DND-41 (cell line): ENCODE measurements around the gene ADCY10.

Experiments used
- CTCF ChIP-seq: IDR thresholded peaks from 2 replicates; pipeline ENCODE4 v1.5.1; 2012; ENCODE audit warnings: borderline replicate concordance, low read length, moderate library complexity, mild to moderate bottlenecking; ENCODE audit not compliant: poor library complexity, severe bottlenecking; ENCODE audit errors: extremely low read depth
- EZH2 ChIP-seq: IDR thresholded peaks from 3 replicates; pipeline ENCODE4 v1.6.1; 2012; ENCODE audit warnings: borderline replicate concordance, low read depth, mild to moderate bottlenecking, moderate library complexity, low read length, inconsistent platforms; ENCODE audit not compliant: severe bottlenecking

- TF ChIP-seq CTCF (no peak), EZH2 (no peak)
Observed at GRCh38 chr1:167898578-167899222, 15.2 kb downstream of the ADCY10 start.
